Natural killer cell (primary cell): Measurements from ENCODE around the gene PPARG. TPM values are rescaled to one million over a fixed set of nuclear protein-coding genes. Genes with fewer than 3 reads are reported as not detected.

Source experiments
- ATAC-seq, 3 donors: fragments of 150-1000 bp in 2 of 3; fragments of 200-7000 bp in 1 of 3; cut with Tn5 transposase; 1 replicate in 1 of 3; 2 replicates in 2 of 3; pipeline ENCODE4 v1.10.0; 2021; ENCODE audit warnings: mild to moderate bottlenecking in 2 of 3, moderate library complexity in 2 of 3
- DNase-seq, 2 donors: peaks; one replicate each; pipeline versions ENCODE4 v3.0.0 to v3.0.0-alpha.2; 2013 to 2021; ENCODE audit warnings: mixed read lengths in 1 of 2
- H3K27ac ChIP-seq: one replicate; pipeline ENCODE4 v1.5.1; 2013; ENCODE audit warnings: mild to moderate bottlenecking, low read length
- H3K27me3 ChIP-seq: one replicate; pipeline ENCODE4 v1.6.1; 2013; ENCODE audit warnings: low read length; ENCODE audit not compliant: control insufficient read depth, insufficient read depth
- H3K36me3 ChIP-seq: one replicate; pipeline ENCODE4 v1.6.1; 2013; ENCODE audit warnings: low read length; ENCODE audit not compliant: control insufficient read depth, insufficient read depth
- H3K4me1 ChIP-seq: one replicate; pipeline ENCODE4 v1.6.1; 2013; ENCODE audit warnings: low read length; ENCODE audit not compliant: control insufficient read depth, insufficient read depth
- H3K4me3 ChIP-seq: one replicate; pipeline ENCODE4 v1.5.1; 2013; ENCODE audit warnings: low read length
- H3K9me3 ChIP-seq: one replicate; pipeline ENCODE4 v1.6.1; 2013; ENCODE audit warnings: low read length; ENCODE audit not compliant: control insufficient read depth, insufficient read depth
- H3K27ac Mint-ChIP-seq, 2 donors: one replicate each; pipeline ENCODE4 v1.8.0; 2022; ENCODE audit warnings: mild to moderate bottlenecking in 2 of 2, mixed read lengths in 2 of 2, moderate library complexity in 1 of 2
- H3K27me3 Mint-ChIP-seq, 2 donors: one replicate each; pipeline ENCODE4 v1.8.0; 2022; ENCODE audit warnings: low read depth in 2 of 2, mixed read lengths in 2 of 2
- H3K36me3 Mint-ChIP-seq: one replicate; pipeline ENCODE4 v1.8.0; 2022; ENCODE audit warnings: mixed read lengths
- H3K4me1 Mint-ChIP-seq, 2 donors: one replicate each; pipeline ENCODE4 v1.8.0; 2022; ENCODE audit warnings: mixed read lengths in 2 of 2
- H3K4me3 Mint-ChIP-seq: one replicate; pipeline ENCODE4 v1.8.0; 2022; ENCODE audit warnings: mild to moderate bottlenecking, moderate library complexity, mixed read lengths
- H3K9me3 Mint-ChIP-seq, 2 donors: one replicate each; pipeline ENCODE4 v1.8.0; 2022; ENCODE audit warnings: mixed read lengths in 2 of 2
- WGBS: methylation state at CpG from one replicate; pipeline ENCODE4 v1.1.7; 2013; ENCODE audit warnings: missing lambda C conversion rate; ENCODE audit not compliant: insufficient coverage; 5-methylcytosine and 5-hydroxymethylcytosine counted together
- intact Hi-C: fragments of 100-400 bp; cut with micrococcal nuclease; formaldehyde crosslinking; loops from one replicate; pipeline ENCODE4 v1.14.2; 2022
- total RNA-seq, 4 donors: library from RNA; stranded (reverse); fragments of 120-200 nt in 1 of 4; gene quantifications; one replicate each; pipeline versions ENCODE4 v1.2.3 to v1.2.4, GENCODE V29; 2013 to 2022
- TF ChIP-seq, protein P1 (sequence below): fragments of 200-600 bp; IDR thresholded peaks from one replicate; pipeline ENCODE4 v1.8.0; 2022; ENCODE audit warnings: antibody characterized with exemption

The PPARG gene
- total RNA-seq, 3 donors from 2014 or later (not counting 1 experiment from before 2014, with no cell fraction given) = 0.21 TPM; not detected in 2

DNA sequence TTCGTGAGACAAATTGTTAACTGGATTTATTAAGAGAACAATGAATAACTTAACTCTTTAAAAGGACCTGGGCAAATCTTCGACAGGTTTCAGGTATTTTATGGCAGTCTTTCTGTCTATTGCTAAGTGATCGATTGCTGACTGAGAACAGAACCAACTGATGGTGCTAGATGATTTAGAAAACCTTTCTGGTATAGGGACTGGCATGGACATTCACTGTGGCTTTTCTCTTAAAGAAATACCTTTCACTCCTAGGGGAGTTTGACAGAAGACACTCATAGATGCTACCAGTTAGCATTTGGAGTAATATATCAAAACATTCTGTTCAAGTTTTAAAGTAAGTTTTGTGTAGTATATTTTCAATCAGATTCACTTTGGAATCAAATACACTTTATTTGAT, 654 bp downstream of the PPARG start:
- Histone ChIP-seq H3K36me3 (no peaks in the 10 kb centered on the region), H3K27me3 (peaks cover 12% of the 10 kb centered on the region), H3K9me3 (no peaks in the 10 kb centered on the region), H3K4me3 (no peak overlapping the region), H3K27ac (no peak overlapping the region), H3K4me1 (peaks cover 2% of the 10 kb centered on the region)
- Mint-ChIP-seq H3K9me3 (no peaks in the 10 kb centered on the region), H3K27me3 (peaks cover 36 to 58% of the 10 kb centered on the region in 2 donors), H3K36me3 (peaks cover 11% of the 10 kb centered on the region), H3K4me3 (no peak overlapping the region), H3K4me1 (no peaks in the 10 kb centered on the region), H3K27ac (no peak overlapping the region)
- DNase-seq (no peak), ATAC-seq (no peak)
- 66% methylated on average over 2 of the region's 3 CpGs for WGBS
- intact Hi-C loops = no loop called here
- TF ChIP-seq, protein P1, sequence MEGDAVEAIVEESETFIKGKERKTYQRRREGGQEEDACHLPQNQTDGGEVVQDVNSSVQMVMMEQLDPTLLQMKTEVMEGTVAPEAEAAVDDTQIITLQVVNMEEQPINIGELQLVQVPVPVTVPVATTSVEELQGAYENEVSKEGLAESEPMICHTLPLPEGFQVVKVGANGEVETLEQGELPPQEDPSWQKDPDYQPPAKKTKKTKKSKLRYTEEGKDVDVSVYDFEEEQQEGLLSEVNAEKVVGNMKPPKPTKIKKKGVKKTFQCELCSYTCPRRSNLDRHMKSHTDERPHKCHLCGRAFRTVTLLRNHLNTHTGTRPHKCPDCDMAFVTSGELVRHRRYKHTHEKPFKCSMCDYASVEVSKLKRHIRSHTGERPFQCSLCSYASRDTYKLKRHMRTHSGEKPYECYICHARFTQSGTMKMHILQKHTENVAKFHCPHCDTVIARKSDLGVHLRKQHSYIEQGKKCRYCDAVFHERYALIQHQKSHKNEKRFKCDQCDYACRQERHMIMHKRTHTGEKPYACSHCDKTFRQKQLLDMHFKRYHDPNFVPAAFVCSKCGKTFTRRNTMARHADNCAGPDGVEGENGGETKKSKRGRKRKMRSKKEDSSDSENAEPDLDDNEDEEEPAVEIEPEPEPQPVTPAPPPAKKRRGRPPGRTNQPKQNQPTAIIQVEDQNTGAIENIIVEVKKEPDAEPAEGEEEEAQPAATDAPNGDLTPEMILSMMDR = no peak

DNA sequence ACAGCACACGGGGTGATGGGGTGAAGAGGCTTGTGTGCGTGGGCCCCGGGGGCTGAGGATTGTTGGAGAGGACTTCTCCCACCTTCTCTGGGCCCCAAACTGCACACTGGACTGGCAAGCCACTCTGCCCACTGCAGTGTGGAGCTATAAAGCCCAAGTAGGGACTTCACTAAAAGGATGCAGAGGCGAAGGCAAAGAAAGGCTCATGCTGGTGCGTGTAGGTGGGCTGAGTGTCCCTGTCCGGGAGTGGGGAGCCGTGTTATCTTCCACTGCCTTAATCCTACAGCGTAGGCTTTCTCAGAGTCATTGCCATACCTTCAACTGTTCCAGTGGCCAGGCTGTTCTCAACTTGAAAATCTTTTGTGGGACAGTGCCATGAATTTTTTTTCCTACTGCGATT, 3.9 kb downstream of the PPARG start:
- intact Hi-C loops = no loop called here
- Mint-ChIP-seq H3K4me1 (no peaks in the 10 kb centered on the region), H3K27ac (no peak overlapping the region), H3K9me3 (no peaks in the 10 kb centered on the region), H3K27me3 (peaks cover 14 to 30% of the 10 kb centered on the region in 2 donors), H3K36me3 (no peaks in the 10 kb centered on the region), H3K4me3 (no peak overlapping the region)
- Histone ChIP-seq H3K36me3 (no peaks in the 10 kb centered on the region), H3K27ac (no peak overlapping the region), H3K4me3 (no peak overlapping the region), H3K27me3 (peaks cover 9% of the 10 kb centered on the region), H3K4me1 (peaks cover 2% of the 10 kb centered on the region), H3K9me3 (no peaks in the 10 kb centered on the region)
- ATAC-seq (no peak), DNase-seq (no peak)
- WGBS = 92% methylated on average over 9 of the region's 9 CpGs
- TF ChIP-seq, protein P1 = no peak

DNA sequence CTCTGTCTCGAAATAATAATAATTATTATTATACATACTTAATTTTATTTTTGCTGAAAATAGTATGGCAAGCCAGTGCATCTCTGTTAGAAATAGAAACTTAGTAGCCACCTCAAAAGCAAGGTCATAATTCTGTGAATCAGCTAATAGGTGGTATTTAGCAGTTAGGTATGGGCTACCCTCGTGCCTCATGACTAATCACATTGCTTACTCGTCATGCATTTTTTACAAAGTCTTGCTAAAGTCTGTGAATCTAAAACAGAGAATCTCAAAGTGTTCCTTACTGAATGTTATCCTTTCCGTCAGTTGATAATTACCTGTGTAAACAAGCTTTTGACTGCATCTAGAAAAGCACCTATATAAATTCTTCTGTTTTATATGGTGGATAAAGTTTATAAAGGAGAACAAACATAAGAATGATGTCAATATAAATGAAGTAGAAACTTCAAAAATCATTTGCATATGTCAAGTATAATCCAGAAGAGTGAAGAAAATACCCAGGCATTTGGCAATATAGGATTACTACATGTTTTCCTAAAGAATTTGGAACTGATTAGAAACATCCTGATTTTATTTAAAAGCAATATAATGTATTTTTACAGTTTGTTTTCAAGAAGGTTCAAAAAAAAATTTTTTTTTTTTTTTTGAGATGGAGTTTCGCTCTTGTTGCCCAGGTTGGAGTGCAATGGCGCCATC, 6.2 kb downstream of the PPARG start:
- Histone ChIP-seq H3K27me3 (peaks cover 2% of the 10 kb centered on the region), H3K36me3 (no peaks in the 10 kb centered on the region), H3K9me3 (no peaks in the 10 kb centered on the region), H3K27ac (no peak overlapping the region), H3K4me3 (no peak overlapping the region), H3K4me1 (no peaks in the 10 kb centered on the region)
- no peaks in the 10 kb centered on the region for H3K4me1 Mint-ChIP-seq
- H3K27me3 Mint-ChIP-seq = peaks cover 4 to 16% of the 10 kb centered on the region in 2 donors
- DNase-seq (no peak), ATAC-seq (no peak)
- no peaks in the 10 kb centered on the region for H3K9me3 Mint-ChIP-seq
- no peak overlapping the region for H3K27ac Mint-ChIP-seq
- 91% methylated on average over 5 of the region's 6 CpGs for WGBS
- no peak overlapping the region for H3K4me3 Mint-ChIP-seq
- H3K36me3 Mint-ChIP-seq = no peaks in the 10 kb centered on the region
- TF ChIP-seq, protein P1 = no peak
- intact Hi-C loops = no loop called here

DNA sequence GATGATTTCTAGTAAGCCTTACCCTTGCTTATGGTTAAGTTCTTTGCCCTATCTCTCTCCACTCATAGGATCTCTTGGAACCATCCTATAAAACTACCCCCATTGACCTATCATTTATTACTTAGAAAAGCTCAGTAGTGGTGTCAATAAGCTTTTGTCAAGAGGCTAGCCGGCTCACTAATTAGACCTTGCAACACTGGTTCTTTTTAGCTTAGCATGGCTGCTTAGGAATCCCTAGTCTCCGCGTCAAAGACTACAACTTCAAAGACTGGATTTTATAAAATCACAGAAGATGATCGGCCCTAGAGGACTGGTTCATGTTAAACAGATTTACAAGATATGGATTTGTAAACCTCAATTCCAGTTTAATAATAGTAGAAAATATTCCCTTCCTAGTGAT, 7.6 kb downstream of the PPARG start:
- peaks cover 0 to 13% of the 10 kb centered on the region in 2 donors for H3K27me3 Mint-ChIP-seq
- no peak overlapping the region for H3K27ac ChIP-seq
- H3K27ac Mint-ChIP-seq = no peak overlapping the region
- DNase-seq (no peak), ATAC-seq (no peak)
- H3K9me3 Mint-ChIP-seq = no peaks in the 10 kb centered on the region
- H3K4me1 Mint-ChIP-seq = no peaks in the 10 kb centered on the region
- H3K27me3 ChIP-seq = no peaks in the 10 kb centered on the region
- no peaks in the 10 kb centered on the region for H3K36me3 Mint-ChIP-seq
- H3K36me3 ChIP-seq = no peaks in the 10 kb centered on the region
- 98% methylated on average over 3 of the region's 4 CpGs for WGBS
- H3K4me3 ChIP-seq = no peak overlapping the region
- intact Hi-C loops = no loop called here
- no peaks in the 10 kb centered on the region for H3K9me3 ChIP-seq
- TF ChIP-seq, protein P1 = no peak
- H3K4me1 ChIP-seq = no peaks in the 10 kb centered on the region
- no peak overlapping the region for H3K4me3 Mint-ChIP-seq
